GM21723 (cell line): ENCODE results near the gene ITPR1.

Source experiments
- ATAC-seq: cut with Tn5 transposase; IDR thresholded peaks from one replicate; pipeline ENCODE4 v1.9.1; 2021; ENCODE audit warnings: mild to moderate bottlenecking, moderate library complexity; ENCODE audit not compliant: unreplicated experiment

The ITPR1 gene

DNA sequence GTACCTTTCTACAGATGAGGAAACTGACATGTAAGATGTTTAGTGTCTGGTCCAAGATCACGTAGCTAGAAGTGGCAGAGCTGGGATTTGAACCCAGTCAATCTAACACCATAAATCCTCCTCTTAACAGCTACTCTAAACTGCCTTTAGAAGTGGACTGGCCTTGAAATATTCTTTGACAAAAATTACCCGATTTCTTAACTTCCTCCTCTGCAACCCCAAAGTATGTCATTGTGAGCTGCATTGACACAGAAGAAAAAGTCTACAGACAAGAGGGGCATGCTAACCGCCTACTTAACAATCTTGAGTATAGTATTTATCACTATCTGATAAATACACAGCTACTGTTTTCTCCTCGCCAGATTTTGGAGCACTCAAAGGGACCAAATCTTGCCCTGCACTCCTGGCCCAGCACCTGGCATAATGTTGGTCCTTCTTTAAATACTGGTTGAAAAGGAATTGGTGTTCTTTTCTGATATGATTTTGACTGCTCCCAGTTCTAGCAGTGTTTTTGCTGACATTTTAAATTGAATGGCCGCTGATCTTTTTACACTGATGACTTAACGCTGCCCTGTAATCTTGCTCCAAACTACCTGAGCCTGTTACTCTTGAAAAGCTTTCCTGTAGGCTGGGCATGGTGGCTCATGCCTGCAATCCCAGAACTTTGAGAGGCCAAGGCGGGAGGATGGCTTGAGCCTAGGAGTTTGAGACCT lies 36.9 kb downstream of the ITPR1 start:
- ATAC-seq = no peak

DNA sequence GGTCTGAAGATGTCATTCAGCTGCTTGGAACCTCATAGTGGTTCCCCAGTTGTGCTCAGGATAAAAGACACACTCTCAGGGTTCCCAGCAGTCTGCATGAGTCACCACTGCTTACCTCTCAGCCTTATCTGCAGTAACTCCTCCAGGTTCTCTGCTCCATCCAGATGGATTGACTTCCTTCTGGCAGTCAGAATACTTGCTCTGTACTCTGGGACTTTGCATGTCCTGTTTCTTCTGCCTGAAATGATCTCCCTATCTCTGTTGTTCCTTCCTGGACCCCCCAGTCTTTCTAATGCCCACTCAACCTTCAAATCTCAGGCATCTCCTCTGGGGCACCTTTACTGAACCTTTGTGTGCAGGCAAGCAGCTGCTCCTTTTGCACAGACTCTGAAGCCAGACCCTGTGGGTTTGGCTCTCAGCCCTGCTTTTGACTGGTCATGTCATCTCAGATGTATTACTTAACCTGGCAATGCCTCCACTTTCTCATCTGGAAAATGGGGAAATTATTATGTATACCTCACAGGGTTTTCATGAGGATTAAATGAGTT lies 38.4 kb downstream of the ITPR1 start:
- no peak for ATAC-seq

DNA sequence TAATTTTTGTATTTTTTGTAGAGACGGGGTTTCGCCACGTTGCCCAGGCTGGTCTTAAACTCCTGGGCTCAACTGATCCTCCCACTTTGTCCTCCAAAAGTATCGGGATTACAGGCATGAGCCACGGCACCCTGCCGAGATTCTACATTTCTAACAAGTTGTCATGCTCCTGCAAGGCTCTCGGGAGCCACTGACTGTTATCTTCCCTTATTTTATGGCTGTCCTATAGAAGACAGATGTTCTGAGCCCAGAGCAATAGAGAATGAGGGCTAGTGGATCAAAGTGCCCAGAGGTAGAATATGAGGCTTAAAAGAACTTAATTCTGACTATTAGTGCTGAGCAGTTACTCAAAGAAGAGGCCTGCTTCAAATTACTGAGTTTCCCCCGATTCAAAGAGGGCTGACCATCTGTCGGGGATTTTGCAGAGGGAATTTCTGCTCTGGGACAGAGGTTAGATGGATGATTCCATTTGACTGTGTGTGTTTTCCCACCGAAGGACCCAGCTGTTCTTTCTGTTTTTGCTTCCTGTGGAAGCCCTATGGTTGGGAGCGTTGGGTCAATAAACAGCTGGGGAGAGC lies 39.5 kb downstream of the ITPR1 start:
- ATAC-seq = no peak

DNA sequence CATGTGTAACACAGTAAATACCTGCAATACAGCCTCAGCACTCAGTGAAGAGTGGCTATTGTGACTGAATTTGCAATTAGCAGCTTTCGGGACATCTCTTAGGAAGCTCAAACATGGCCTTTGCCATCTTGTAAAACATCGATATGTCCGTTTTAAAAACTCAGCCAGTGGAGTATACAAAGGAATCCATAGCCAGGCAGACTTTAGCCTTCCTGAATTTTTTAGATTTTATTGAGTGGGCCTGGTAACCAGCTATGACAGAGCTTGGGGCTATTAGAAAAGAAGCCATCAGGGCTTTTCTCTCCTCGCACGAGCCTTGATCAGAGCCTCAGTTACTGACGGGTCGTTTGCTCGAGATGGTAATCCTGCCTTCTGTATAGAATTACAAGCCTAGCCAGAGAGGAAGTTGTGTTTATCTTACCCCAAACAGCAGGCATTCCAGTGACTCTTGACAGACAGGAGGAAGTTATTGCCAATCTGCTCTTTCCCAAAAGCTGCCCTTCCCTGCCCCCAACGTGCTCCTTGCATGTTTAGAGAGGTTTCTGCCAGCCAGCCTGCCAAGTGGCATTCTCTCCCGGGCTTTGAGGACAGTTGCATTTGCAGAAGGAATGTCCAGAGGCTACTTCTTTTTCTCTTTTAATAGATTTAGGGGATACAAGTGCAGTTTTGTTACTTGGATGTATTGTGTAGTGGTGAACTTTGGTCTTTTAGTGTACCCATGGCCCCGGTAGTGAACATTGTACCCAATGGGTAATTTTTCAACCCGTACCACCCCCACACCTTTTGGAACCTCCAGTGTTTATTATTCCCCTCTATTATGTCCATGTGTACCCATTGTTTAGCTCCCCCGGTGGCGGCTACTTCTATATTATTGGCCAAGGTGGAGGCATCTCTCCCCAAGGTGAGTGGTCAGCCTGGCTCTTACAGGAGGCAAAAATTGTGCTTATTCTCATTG lies 40.6 kb downstream of the ITPR1 start:
- ATAC-seq = no peak

DNA sequence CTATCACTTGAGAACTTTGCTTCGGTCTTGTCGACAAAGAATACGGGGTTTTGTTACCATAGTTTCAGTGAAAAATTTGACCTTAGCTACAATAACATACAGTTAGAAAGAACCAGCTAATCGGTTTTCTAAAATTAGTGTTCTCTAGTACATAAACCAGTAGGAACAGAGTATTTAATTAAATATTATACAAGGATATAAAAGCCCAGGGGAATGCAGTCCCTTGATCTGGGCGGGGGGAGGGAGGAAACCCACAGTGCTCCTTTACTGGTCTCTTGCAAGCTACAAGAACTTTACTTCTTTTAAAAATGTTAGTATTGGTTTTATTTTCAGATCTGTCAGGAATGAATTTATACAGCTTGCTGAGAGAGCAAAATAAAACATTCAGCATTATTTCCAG lies 41.8 kb downstream of the ITPR1 start:
- ATAC-seq = no peak

DNA sequence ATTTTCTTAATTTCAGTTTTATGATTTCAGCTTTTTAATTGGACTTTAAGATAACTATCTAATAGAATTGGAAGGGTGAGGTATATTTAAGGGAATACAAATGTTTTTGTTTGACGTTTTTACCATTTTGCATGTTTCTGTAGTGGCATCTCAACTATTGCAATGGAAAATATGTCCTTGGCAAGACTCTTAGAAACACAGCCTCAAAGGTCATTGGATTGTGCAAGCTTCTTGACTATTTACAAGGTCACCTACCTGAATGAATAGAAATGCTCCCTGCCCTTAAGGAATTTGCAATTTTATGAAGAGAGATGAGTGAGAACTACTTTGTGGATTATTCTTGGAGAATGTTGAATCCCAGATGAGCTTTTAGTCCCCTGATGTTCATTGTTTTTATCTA lies 43.1 kb downstream of the ITPR1 start:
- no peak for ATAC-seq

DNA sequence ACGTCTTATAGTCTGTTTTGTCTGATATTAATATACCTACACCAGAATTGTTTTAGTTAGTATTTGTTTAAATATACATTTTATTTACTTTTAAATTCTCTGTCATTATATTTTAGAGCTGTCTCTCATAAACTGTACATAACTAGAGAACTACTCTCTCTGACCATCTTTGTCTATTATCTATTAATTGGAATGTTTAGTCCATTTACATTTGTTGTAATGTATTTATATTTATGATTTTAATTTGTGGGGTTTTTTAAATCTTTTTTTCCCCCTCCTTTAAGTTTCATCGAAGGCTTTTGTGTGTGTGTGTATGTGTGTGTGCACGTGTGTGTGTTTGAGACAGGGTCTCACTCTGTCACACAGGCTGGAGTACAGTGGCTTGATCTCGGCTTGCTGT lies 47.1 kb downstream of the ITPR1 start:
- ATAC-seq = no peak

DNA sequence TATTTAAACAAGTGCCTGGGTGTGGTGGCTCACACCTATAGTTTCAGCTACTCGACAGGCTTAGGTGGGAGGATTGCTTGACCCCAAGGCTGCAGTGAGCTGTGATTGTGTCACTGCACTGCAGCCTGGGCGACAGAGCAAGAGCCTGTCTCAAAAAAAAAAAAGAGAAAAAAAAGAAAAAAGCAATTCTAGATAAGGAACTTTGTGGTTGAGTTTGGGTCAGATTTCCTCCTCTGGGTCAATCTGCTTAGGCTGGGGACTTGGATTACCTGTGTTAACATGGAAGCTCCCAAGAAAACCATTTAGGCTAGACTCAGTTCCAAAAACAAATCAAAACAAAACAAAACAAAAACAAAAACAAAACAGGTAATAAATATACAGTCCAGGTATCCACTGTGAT lies 50.0 kb downstream of the ITPR1 start:
- no peak for ATAC-seq

DNA sequence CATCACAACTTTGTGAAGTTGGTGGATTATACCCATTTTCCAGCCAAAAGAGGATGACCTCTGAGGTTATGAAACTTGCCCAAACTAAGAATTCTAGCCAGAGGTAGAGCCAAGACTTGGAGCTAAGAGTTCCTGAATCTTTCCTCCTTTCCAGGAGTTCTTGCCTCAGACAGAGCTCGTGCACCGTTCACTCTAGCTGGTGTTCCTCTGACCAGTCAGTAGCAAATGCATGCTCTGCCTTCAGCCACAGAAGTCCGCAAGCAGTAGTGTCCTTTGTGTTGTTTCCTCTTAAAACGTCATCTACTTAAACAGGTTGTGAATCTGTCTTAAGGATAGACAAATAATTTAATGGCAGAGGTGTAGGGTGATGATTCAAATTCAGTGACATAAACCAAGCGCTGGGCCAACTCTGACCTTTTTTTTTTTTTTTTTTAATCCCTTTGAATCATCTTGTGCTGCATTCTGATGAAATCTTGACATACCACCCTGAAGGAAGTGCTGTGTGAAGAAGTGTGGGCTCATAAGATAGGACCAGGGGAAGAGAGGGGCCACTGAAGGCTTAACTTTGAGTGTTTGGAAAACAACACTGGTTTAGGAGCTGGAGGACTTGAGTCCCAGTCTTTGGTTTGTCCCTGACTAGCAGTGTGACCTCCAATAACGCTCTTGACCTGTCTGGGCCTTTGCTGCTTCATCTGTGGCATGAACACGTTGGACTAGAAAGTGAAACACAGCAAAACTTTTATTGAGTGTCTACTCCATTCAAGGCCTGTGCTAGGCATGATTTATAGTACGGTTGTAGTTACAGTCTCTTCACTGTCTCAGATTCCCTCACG lies 53.4 kb downstream of the ITPR1 start:
- no peak for ATAC-seq

DNA sequence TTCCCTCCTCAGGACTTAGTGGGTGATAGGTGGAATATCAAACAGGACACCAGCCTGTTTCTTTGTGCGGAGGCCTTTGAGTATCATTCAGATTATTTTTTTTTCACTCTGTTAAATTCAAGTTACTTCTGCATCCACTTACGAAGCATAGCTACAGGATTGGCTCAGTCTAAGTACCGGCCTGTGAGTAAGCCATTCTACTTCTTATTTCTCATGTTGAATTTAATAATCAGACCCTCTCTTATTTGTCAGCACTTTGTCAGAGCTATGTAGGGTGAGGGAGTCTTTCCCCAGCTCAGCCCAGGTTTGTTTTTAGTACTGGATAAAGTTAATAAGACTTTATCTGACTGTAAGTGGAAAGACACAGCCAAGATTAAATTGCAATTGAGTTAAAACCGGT lies 54.7 kb downstream of the ITPR1 start:
- ATAC-seq = no peak

DNA sequence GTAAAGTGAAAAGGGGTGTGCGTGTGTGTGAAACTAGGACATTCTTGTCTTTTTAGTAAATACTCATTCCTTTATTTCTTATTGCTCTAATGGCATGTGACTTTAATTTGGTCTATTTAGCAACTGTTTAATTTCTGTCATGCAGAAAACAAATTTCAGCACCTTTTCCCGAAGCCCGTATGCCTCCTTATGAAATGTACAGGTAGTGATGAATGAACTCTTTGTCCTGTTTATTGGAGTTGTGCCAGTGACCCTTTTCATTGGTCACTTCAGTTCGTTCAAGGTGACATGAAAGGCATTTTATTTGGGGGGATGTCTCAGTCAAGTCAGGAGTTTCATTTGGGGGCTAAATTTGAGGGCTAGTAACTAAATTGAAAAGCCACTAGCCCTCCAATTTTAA lies 55.2 kb downstream of the ITPR1 start:
- ATAC-seq = no peak

DNA sequence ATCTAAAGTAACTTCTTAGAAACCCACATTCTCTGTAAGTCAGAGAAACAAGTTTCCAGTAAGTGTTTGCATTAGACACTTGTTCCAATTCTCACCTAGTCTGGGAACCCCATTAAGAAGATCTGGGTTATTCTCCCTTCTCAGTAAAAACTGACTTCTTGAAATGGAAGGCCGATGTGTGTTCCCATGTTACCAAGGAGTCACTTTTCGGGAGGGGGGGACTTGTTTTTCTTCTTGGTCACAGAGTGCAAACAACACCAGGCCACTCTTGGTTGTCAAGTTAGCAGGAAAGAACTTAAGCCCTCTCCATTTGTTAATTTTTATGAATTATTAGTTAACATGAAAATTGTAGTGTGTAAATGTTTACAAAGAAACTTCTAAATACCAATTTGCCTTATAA lies 55.6 kb downstream of the ITPR1 start:
- no peak for ATAC-seq

DNA sequence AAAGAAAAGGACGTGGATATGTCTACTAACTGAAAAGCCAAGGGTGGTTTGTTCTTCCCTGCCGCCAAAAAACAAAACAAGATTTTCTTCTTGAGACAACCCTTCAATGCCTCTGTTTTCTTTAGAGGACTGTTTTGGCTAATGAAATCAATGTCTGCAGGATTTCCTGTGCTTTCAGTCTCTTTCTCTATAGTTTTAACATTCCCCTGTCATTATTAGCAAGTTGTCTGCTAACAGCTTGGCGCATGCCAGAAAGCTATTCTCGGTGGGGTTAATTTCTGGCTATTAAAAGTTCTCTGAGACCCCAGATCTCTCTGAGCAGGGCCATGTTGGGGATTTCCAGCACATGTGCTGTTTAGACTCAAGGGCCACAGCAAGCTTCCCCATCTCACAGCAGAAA lies 56.7 kb downstream of the ITPR1 start:
- no peak for ATAC-seq

DNA sequence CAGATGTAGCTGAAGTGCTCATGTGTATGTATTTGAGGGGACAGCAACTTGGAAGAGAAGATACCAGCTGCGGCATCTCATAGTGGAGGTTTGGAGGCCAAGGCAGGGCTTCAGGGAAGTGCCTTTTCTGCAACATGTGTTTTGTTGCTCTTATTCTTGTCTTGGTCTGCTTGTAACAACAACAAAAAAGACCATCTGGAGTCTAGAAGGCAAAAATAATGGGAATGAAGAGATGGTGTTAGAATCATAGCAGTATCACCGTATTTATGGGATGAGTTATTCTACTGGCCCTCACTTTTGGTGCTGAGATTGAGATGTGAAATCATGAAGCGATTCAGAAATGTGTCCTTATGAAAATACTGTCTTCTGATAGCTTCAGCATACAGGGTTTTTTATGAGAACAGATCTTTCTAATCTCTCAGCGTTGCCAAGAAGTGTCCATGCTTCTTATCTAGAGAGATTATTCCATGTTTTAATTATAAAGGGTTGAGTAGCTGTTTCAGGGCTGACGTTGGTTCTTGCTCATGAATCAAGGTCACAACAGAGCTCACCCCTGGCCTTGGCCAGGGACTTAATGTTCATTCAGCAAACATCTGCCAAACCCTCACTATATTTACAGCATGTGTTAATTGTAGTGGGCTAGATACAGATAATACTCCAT lies 58.0 kb downstream of the ITPR1 start:
- no peak for ATAC-seq

DNA sequence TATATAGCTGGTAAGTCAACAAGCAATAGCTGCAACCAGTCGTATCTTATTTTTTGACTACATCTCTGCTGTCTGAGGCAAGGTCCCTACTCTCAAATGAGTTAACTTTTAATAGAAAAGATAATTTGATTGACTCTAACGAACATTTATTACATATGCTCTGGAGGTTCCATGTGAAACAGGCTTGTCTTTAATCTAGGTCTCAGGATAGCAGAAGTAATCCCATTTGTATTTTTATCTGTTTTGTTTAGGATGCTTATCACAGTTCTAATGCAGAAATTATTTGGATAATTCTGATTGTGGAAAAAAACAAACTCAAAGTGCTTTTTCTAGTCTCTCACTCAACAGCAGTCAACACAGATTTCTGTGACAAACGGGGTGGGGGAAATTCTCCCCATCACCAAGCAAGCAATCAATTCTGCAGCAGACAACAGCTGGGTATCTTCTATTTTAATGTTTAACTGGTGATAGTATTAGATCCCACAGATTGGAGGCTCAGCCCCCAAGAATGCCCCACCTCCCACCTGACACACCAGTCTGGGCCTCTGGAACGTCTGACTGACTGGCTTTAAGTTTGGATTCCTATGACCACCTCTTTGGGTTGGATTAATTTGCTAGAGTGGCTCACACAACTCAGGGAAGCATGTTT lies 58.8 kb downstream of the ITPR1 start:
- no peak for ATAC-seq

DNA sequence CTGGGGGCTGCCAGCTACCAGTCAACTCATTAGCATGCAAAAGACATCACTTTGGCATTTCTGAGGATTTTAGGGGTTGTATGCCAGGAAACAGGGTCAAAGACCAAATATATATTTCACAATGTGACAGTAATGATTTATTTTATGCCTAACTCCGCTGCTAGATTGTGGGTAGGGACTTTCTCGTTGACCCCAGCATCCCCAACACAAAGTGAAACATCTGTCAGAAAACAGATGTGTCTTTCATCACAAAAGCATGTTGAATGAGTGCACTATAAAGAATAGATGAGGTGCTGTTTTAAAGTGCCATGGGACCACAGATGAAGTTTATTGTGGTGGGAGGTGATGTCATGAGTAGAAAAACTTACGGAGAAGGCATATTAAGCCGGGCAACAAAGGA lies 59.7 kb downstream of the ITPR1 start:
- ATAC-seq = no peak

DNA sequence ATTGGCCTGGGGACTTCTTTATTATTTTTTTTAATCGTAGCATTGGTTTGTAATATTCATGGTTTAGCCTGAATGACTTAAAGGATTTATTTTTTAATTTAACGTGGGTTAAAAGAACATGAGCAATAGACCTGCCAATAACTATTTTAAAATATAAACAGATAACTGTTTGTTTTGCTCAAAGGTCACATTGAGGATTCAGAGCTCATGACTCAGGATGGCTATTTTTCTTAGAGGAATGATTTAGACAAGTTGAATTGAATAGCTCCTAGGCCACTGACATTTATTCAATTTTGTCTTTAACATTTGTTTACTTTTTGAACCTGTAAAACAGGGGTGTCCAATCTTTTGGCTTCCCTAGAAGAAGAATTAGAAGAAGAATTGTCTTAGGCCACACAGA lies 68.5 kb downstream of the ITPR1 start:
- no peak for ATAC-seq

DNA sequence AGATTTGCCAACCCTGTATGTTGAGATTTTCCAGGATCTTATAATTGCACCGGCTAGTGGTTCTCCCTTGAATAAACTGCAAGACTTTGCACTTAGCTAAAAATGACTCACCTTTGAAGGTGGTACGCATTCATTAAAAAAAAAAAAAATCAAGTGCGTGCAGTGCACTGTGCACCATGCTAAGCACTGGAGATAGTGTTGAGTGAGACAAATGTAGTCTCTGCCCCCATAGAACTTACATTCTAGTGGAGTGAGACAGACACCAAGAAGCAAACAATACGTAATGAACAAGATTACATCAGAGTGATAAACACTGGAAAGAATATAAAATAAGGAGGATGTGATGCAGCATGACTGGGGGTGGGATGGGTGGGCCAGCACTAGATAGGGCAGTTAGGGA lies 69.4 kb downstream of the ITPR1 start:
- no peak for ATAC-seq

DNA sequence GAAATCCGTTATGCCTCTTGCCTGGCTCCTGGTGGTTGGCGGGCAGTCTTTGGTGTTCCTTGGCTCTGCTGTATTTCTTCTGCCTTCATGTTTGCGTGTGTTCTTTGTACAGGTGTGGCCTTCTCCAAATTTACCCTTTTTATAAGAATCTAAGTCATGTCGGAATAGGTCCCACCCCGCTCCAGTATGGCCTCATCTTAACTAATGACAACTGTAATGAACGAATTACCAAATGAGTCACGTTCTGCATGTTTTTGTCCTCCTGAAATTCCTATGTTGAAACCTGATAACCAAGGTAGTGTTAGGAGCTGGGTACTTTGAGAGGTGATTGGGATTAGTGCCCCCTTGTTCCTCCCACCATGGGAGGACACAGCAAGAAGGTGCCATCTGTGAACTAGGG lies 71.1 kb downstream of the ITPR1 start:
- ATAC-seq = no peak
